ENCODE measurements around the gene PROCA1. TPM values are rescaled to one million over a fixed set of nuclear protein-coding genes. Genes with fewer than 3 reads are reported as not detected.

Gene PROCA1
- total and polyA plus RNA-seq, 9 of the 15 experiments (the other 6 are each of a cell fraction or from before 2014, with no cell fraction given), result 0.78 to 16.2 (median 5.6) TPM

DNA sequence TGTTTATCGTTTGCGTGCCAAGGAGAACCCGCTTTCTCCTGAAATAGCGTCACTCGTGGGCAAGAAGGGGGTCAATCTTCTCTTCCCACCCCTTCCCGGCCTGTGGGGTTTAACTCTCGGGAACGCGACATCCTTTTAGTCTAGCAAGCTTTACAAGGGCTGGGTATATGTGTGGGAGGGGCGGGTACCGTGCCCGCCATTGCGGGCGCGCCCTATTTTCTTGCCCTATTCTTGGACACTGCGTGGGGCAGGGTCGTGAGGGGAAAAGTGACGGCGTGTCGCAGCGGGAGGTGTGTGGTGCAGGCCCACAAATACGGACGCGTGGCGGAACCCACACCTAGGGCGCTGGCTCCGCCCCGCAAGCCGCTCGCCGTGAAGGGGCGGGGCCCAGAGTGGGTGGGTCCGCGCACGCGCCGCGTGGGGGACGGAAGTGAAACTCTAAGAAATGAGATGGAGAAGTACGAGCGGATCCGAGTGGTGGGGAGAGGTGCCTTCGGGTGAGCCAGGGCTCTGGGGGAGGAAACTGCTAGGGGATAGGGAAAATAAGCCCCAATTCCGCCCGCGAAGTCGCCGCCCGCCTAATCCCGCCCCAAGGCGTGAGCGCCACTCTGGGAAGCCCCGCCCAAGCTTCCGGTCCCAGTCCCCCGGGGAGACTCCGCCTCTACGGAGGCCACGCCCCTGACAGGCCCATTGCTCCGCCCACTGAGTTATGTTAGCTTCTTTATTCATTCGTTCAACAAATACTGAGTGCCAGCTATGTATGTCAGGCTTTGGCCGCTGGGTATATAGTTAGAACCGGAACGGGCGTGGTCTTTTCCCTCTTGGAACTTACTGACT, 16.9 kb upstream of the PROCA1 start, which contains the start of gene NEK8 (continued):
- TF ChIP-seq SIN3A (IDR thresholded peaks at IDR 0.05; ENCODE audit: borderline replicate concordance in 2 of 2, control insufficient read depth in 1 of 2, low read depth in 2 of 2, low read length in 2 of 2), result peak; percentile 81 to 86; a peak in 3 of 4 replicates
- 0 out of 2 replicates have a peak, but pooled peaks have one; percentile 23 for TF ChIP-seq SMARCA4 (IDR thresholded peaks at IDR 0.05)
- TF ChIP-seq CTBP1 (IDR thresholded peaks at IDR 0.05; ENCODE audit: borderline replicate concordance), result peak; percentile 2; the same call in 1 of the 2 replicates
- no peak for TF ChIP-seq EHMT2 (IDR thresholded peaks at IDR 0.05)
- TF ChIP-seq, protein P1, sequence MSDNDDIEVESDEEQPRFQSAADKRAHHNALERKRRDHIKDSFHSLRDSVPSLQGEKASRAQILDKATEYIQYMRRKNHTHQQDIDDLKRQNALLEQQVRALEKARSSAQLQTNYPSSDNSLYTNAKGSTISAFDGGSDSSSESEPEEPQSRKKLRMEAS (CRISPR knock-in tag; IDR thresholded peaks at IDR 0.05), result peak; percentile 63; the same call in 1 of the 2 replicates
- TF ChIP-seq RBM25 (IDR thresholded peaks at IDR 0.05; ENCODE audit: low read depth, low read length, severe bottlenecking), result no peak
- TF ChIP-seq, protein P2, sequence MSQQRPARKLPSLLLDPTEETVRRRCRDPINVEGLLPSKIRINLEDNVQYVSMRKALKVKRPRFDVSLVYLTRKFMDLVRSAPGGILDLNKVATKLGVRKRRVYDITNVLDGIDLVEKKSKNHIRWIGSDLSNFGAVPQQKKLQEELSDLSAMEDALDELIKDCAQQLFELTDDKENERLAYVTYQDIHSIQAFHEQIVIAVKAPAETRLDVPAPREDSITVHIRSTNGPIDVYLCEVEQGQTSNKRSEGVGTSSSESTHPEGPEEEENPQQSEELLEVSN (IDR thresholded peaks at IDR 0.05; ENCODE audit: borderline replicate concordance in 1 of 2, extremely low read depth in 1 of 2, insufficient read depth in 1 of 2, insufficient read length in 1 of 2, low read depth in 1 of 2, low read length in 1 of 2, poor library complexity in 1 of 2, severe bottlenecking in 1 of 2), result peak in 1 of 2 experiments; percentile 63
- no peak for TF ChIP-seq MYBL2 (IDR thresholded peaks at IDR 0.05; ENCODE audit: low read depth)
- no peak for TF ChIP-seq MYBL2 (CRISPR knock-in tag; IDR thresholded peaks at IDR 0.05; ENCODE audit: borderline replicate concordance)
- TF ChIP-seq HDAC1 (IDR thresholded peaks at IDR 0.05), result peak in 1 of 2 experiments; percentile 92; a peak in 2 of 4 replicates
- TF ChIP-seq NRF1 (conservative IDR thresholded peaks at IDR 0.05 in 1 of 2, IDR thresholded peaks at IDR 0.05 in 1 of 2), result peak; percentile 97
- peak; percentile 53; the same call in 1 of the 2 replicates for TF ChIP-seq ELF2 (CRISPR knock-in tag; IDR thresholded peaks at IDR 0.05)
- TF ChIP-seq L3MBTL2 (IDR thresholded peaks at IDR 0.05), result peak; percentile 84
- peak; percentile 73 for TF ChIP-seq ZFX (CRISPR knock-in tag; IDR thresholded peaks at IDR 0.05)
- TF ChIP-seq ZBTB7A (IDR thresholded peaks at IDR 0.05; ENCODE audit: borderline replicate concordance, control insufficient read depth, low read depth, low read length), result peak; percentile 78; the same call in 1 of the 2 replicates
- no peak for TF ChIP-seq BMI1 (IDR thresholded peaks at IDR 0.05; ENCODE audit: low read length)
- TF ChIP-seq TRIM28 (IDR thresholded peaks at IDR 0.05), result no peak
- TF ChIP-seq ZNF197 (CRISPR knock-in tag; IDR thresholded peaks at IDR 0.05; ENCODE audit: low read depth), result no peak
- peak; percentile 70 for TF ChIP-seq TAF1 (IDR thresholded peaks at IDR 0.05; ENCODE audit: control insufficient read depth, extremely low read depth, insufficient read depth, low read length, severe bottlenecking)
- TF ChIP-seq CBFB (CRISPR knock-in tag; IDR thresholded peaks at IDR 0.05), result no peak
- TF ChIP-seq, protein P3, sequence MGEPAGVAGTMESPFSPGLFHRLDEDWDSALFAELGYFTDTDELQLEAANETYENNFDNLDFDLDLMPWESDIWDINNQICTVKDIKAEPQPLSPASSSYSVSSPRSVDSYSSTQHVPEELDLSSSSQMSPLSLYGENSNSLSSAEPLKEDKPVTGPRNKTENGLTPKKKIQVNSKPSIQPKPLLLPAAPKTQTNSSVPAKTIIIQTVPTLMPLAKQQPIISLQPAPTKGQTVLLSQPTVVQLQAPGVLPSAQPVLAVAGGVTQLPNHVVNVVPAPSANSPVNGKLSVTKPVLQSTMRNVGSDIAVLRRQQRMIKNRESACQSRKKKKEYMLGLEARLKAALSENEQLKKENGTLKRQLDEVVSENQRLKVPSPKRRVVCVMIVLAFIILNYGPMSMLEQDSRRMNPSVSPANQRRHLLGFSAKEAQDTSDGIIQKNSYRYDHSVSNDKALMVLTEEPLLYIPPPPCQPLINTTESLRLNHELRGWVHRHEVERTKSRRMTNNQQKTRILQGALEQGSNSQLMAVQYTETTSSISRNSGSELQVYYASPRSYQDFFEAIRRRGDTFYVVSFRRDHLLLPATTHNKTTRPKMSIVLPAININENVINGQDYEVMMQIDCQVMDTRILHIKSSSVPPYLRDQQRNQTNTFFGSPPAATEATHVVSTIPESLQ (CRISPR knock-in tag; IDR thresholded peaks at IDR 0.05), result peak; percentile 68; the same call in 1 of the 2 replicates
- TF ChIP-seq GTF2A2 (tag; IDR thresholded peaks at IDR 0.05), result no peak
